Measurements from ENCODE around the gene AGK. TPM values are rescaled to one million over a fixed set of nuclear protein-coding genes. Genes with fewer than 3 reads are reported as not detected.

Gene AGK
- total RNA-seq, 1 donor = 28.7 TPM

GRCh38 chr7:141704112-141704511, 152.9 kb downstream of the AGK start:
- DNase-seq (ENCODE audit: low read depth) = no peak
- TF ChIP-seq, protein P1, sequence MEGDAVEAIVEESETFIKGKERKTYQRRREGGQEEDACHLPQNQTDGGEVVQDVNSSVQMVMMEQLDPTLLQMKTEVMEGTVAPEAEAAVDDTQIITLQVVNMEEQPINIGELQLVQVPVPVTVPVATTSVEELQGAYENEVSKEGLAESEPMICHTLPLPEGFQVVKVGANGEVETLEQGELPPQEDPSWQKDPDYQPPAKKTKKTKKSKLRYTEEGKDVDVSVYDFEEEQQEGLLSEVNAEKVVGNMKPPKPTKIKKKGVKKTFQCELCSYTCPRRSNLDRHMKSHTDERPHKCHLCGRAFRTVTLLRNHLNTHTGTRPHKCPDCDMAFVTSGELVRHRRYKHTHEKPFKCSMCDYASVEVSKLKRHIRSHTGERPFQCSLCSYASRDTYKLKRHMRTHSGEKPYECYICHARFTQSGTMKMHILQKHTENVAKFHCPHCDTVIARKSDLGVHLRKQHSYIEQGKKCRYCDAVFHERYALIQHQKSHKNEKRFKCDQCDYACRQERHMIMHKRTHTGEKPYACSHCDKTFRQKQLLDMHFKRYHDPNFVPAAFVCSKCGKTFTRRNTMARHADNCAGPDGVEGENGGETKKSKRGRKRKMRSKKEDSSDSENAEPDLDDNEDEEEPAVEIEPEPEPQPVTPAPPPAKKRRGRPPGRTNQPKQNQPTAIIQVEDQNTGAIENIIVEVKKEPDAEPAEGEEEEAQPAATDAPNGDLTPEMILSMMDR (IDR thresholded peaks at IDR 0.05; ENCODE audit: insufficient read depth, low read length) = no peak
- H3K4me3 ChIP-seq (ENCODE audit: low read depth, low read length) = no peak overlapping the region

- TF ChIP-seq, protein P1 (IDR thresholded peaks at IDR 0.05; ENCODE audit: insufficient read depth, low read length) = no peak
- DNase-seq (ENCODE audit: low read depth) = peak; percentile 46
- no peak overlapping the region for H3K4me3 ChIP-seq (ENCODE audit: low read depth, low read length)
Observed at GRCh38 chr7:141704741-141705140, 153.5 kb downstream of the AGK start.

Other genes with a start within 250 kb of the AGK start
- gene DENND11, start 150.8 kb downstream of the AGK start, total RNA-seq (ENCODE audit: low replicate concordance) = 7.6 and 10.2 TPM in 2 replicates
- under 0.01 TPM in 1 of 2 replicates, not detected in the other for gene WEE2, start 156.9 kb downstream of the AGK start, total RNA-seq (ENCODE audit: low replicate concordance)
- gene SSBP1, start 186.9 kb downstream of the AGK start, total RNA-seq (ENCODE audit: low replicate concordance) = 122 and 148 TPM in 2 replicates
- 1.2 and 2.5 TPM in 2 replicates for gene TAS2R3, start 212.7 kb downstream of the AGK start, total RNA-seq (ENCODE audit: low replicate concordance)
- 2.3 and 4.5 TPM in 2 replicates for gene TAS2R4, start 225.3 kb downstream of the AGK start, total RNA-seq (ENCODE audit: low replicate concordance)
- 1.4 TPM in 1 of 2 replicates, not detected in the other for gene TAS2R5, start 238.8 kb downstream of the AGK start, total RNA-seq (ENCODE audit: low replicate concordance)

All from fibroblast of the aortic adventitia (primary cell).